GM12874 (cell line): ENCODE measurements around the gene ANO1.

Experiments used
- TF ChIP-seq, protein P1 (sequence below): IDR thresholded peaks from 2 replicates; pipeline ENCODE4 v1.5.1; 2011; ENCODE audit warnings: low read depth, mild to moderate bottlenecking, control low read depth, low read length, moderate library complexity; ENCODE audit not compliant: insufficient read depth

ANO1 gene

DNA sequence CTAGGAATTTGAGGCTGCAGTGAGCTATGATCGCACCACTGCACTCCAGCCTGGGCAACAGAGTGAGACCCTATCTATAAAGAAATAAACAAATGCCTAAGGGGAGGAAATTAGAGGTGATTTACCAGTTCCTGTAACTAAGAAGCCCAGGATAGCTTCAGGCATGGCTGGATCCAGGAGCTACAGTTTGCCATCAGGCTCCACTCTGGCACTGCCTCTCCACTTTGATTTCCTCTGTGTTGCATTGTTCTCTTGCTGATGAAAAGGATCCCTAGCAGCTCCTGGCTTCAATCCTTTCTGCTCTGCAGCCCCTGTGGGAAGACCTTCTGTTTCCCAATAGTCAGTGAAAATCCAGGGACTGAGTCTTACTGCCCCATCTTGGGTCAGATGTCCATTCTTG lies 104.9 kb downstream of the ANO1 start:
- TF ChIP-seq, protein P1, sequence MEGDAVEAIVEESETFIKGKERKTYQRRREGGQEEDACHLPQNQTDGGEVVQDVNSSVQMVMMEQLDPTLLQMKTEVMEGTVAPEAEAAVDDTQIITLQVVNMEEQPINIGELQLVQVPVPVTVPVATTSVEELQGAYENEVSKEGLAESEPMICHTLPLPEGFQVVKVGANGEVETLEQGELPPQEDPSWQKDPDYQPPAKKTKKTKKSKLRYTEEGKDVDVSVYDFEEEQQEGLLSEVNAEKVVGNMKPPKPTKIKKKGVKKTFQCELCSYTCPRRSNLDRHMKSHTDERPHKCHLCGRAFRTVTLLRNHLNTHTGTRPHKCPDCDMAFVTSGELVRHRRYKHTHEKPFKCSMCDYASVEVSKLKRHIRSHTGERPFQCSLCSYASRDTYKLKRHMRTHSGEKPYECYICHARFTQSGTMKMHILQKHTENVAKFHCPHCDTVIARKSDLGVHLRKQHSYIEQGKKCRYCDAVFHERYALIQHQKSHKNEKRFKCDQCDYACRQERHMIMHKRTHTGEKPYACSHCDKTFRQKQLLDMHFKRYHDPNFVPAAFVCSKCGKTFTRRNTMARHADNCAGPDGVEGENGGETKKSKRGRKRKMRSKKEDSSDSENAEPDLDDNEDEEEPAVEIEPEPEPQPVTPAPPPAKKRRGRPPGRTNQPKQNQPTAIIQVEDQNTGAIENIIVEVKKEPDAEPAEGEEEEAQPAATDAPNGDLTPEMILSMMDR, result no peak

GRCh38 chr11:70183483-70184176 lies 105.5 kb downstream of the ANO1 start:
- TF ChIP-seq, protein P1, result no peak

- TF ChIP-seq, protein P1, result no peak
Measured at GRCh38 chr11:70184396-70184795, 106.3 kb downstream of the ANO1 start.

DNA sequence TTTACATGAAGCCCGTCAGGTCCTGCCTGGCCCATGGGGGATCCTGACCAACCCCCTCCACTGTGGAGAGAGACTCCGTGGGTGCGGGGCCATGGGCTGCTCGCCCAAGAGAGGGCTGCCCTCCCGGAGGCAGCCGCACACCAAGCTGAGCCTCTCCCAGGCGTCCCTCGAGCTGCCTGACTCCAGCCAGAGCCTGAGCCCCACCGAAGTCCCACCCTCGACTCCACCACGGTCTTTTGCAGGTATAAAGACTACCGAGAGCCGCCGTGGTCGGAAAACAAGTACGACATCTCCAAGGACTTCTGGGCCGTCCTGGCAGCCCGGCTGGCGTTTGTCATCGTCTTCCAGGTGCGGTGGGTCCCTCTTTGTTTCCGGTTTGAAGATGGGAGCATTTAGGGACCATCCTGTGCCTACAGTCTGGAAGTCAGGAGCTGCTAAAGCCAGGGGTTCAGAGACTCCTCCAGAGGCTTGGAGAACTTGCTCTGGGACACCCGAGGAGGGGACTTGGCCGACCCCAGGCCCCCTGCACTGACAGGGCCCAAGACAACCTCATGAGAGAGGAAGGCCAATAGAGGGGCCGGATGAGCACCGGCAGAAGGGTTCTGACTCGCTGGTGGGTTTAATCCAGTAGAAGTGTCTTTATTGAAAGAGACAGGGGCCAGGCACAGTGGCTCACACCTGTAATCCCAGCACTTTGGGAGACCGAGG lies 107.4 kb downstream of the ANO1 start:
- TF ChIP-seq, protein P1, result no peak

- TF ChIP-seq, protein P1, result no peak
Measured at GRCh38 chr11:70186420-70186819, 108.3 kb downstream of the ANO1 start.

GRCh38 chr11:70186936-70187335 lies 108.8 kb downstream of the ANO1 start:
- TF ChIP-seq, protein P1, result no peak

- TF ChIP-seq, protein P1, result no peak
Measured at GRCh38 chr11:70187771-70188170, 109.7 kb downstream of the ANO1 start.
